SK-N-SH treated with all-trans-retinoic acid at 6 μM for 48 hours (cell line): ENCODE measurements around the gene METTL27.

ENCODE experiments used
- ATAC-seq: fragments of 200-7000 bp; cut with Tn5 transposase; 3 replicates; pipeline ENCODE4 v1.9.1; 2020; ENCODE audit warnings: mild to moderate bottlenecking, moderate library complexity
- ARNTL ChIP-seq: fragments of 450-650 bp; formaldehyde crosslinking; IDR thresholded peaks from 2 replicates; pipeline ENCODE4 v1.5.0; 2020; ENCODE audit warnings: low read depth, mild to moderate bottlenecking, moderate library complexity, borderline replicate concordance
- BACH2 ChIP-seq: fragments of 250-450 bp; sonication (Bioruptor Pico); IDR thresholded peaks from 2 replicates; pipeline ENCODE4 v1.9.0; 2021; ENCODE audit warnings: mild to moderate bottlenecking, borderline replicate concordance
- CSDC2 ChIP-seq: fragments of 250-450 bp; sonication (Bioruptor Pico); IDR thresholded peaks from 2 replicates; pipeline ENCODE4 v1.5.0; 2020; ENCODE audit warnings: mild to moderate bottlenecking, moderate library complexity
- CSRNP3 ChIP-seq: fragments of 250-450 bp; sonication (Bioruptor Pico); IDR thresholded peaks from 2 replicates; pipeline ENCODE4 v1.5.1; 2021; ENCODE audit warnings: mild to moderate bottlenecking, moderate library complexity
- ESRRG ChIP-seq: fragments of 250-450 bp; sonication (Bioruptor Pico); IDR thresholded peaks from 2 replicates; pipeline ENCODE4 v1.6.1; 2021; ENCODE audit warnings: mild to moderate bottlenecking
- GLIS3 ChIP-seq: fragments of 250-450 bp; sonication (Bioruptor Pico); IDR thresholded peaks from 2 replicates; pipeline ENCODE4 v1.5.0; 2020; ENCODE audit warnings: mild to moderate bottlenecking, moderate library complexity
- ISL1 ChIP-seq: fragments of 250-450 bp; sonication (Bioruptor Pico); IDR thresholded peaks from 2 replicates; pipeline ENCODE4 v2.1.2; 2022; ENCODE audit warnings: mild to moderate bottlenecking, moderate library complexity
- OSR1 ChIP-seq: fragments of 250-450 bp; sonication (Bioruptor Pico); IDR thresholded peaks from 2 replicates; pipeline ENCODE4 v1.8.0; 2022; ENCODE audit warnings: moderate library complexity, mild to moderate bottlenecking, inconsistent platforms
- POU6F1 ChIP-seq: fragments of 250-450 bp; sonication (Bioruptor Pico); IDR thresholded peaks from 2 replicates; pipeline ENCODE4 v1.8.0; 2021; ENCODE audit warnings: low read depth, mild to moderate bottlenecking, moderate library complexity, borderline replicate concordance
- PPARA ChIP-seq: fragments of 250-450 bp; sonication (Bioruptor Pico); IDR thresholded peaks from 2 replicates; pipeline ENCODE4 v1.5.0; 2020; ENCODE audit warnings: mild to moderate bottlenecking, borderline replicate concordance
- RARB ChIP-seq: fragments of 250-450 bp; sonication (Bioruptor Pico); IDR thresholded peaks from 2 replicates; pipeline ENCODE4 v1.8.0; 2021; ENCODE audit warnings: mild to moderate bottlenecking, moderate library complexity
- SNAI2 ChIP-seq: fragments of 250-450 bp; sonication (Bioruptor Pico); IDR thresholded peaks from 2 replicates; pipeline ENCODE4 v1.5.0; 2020; ENCODE audit warnings: mild to moderate bottlenecking, moderate library complexity
- TOX ChIP-seq: fragments of 250-450 bp; sonication (Bioruptor Pico); IDR thresholded peaks from 2 replicates; pipeline ENCODE4 v1.8.0; 2021; ENCODE audit warnings: mild to moderate bottlenecking, moderate library complexity, borderline replicate concordance
- TSHZ2 ChIP-seq: fragments of 250-450 bp; sonication (Bioruptor Pico); IDR thresholded peaks from 2 replicates; pipeline ENCODE4 v1.5.0; 2020; ENCODE audit warnings: mild to moderate bottlenecking, moderate library complexity
- ZC3H10 ChIP-seq: fragments of 250-450 bp; sonication (Bioruptor Pico); IDR thresholded peaks from 2 replicates; pipeline ENCODE4 v1.5.1; 2021; ENCODE audit warnings: mild to moderate bottlenecking, moderate library complexity
- ZFP3 ChIP-seq: fragments of 250-450 bp; sonication (Bioruptor Pico); IDR thresholded peaks from 2 replicates; pipeline ENCODE4 v1.5.0; 2020; ENCODE audit warnings: mild to moderate bottlenecking, moderate library complexity
- ZFP30 ChIP-seq: fragments of 450-650 bp; formaldehyde crosslinking; IDR thresholded peaks from 2 replicates; pipeline ENCODE4 v1.5.0; 2022; ENCODE audit warnings: mild to moderate bottlenecking, moderate library complexity
- ZNF565 ChIP-seq: fragments of 450-650 bp; formaldehyde crosslinking; conservative IDR thresholded peaks from 2 replicates; pipeline ENCODE4 v1.5.0; 2020; ENCODE audit warnings: low read depth, mild to moderate bottlenecking, moderate library complexity
- ZNF70 ChIP-seq: fragments of 450-650 bp; formaldehyde crosslinking; IDR thresholded peaks from 2 replicates; pipeline ENCODE4 v1.5.0; 2020; ENCODE audit warnings: mild to moderate bottlenecking, moderate library complexity
- ZNF8 ChIP-seq: fragments of 450-650 bp; formaldehyde crosslinking; IDR thresholded peaks from 2 replicates; pipeline ENCODE4 v1.5.0; 2020; ENCODE audit warnings: mild to moderate bottlenecking, moderate library complexity
- TF ChIP-seq, protein P1 (sequence below): fragments of 250-450 bp; sonication (Bioruptor Pico); IDR thresholded peaks from 2 replicates; pipeline ENCODE4 v1.5.1; 2020; ENCODE audit warnings: low read depth, mild to moderate bottlenecking, moderate library complexity

METTL27 gene

DNA sequence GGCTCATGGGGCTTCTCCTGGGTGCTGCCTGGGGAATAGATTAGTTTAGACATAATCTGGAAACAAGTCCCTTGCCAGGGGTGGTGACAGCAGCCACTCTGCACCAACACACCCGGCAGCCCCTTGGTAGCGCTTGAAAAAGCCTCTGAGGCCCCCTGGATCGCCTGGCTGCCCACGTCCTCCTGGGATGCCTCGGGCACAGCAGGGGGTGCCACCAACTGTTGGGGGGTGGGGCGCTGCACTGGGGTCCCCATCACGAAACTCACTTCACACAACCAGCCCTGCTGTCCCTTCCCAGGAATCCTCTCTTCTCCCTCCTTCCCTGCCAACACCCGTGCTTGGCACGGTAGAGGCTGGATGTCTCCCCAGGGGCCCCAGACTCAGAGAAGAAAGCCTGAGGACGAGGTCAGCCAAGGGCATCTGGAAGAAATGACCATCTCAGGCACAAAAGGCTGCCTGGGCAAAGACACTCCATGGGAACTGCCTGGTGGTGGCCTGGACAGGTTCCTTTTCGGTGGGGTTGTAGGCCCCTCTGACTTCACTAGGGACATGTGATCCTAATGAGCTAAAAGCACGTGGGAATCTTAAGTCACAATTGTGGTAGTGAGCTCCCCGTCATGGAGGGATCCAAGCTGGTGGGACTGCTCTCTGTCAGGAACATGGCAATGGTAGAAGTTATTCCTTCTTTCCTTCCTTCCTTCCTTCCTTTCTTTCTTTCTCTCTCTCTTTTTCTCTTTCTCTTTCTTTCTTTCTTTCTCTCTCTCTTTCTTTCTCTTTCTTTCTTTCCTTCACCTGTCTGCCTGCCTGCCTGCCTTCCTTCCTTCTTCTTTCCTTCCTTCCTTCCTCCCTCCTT lies 30.0 kb upstream of the METTL27 start:
- no peak for ATAC-seq
- TF ChIP-seq RARB (no peak), CSDC2 (CRISPR knock-in tag) (no peak), ESRRG (CRISPR knock-in tag) (no peak), TOX (CRISPR knock-in tag) (no peak), PPARA (no peak), ZNF70 (CRISPR knock-in tag) (no peak), ZNF8 (no peak), GLIS3 (CRISPR knock-in tag) (no peak)
- TF ChIP-seq, protein P1, sequence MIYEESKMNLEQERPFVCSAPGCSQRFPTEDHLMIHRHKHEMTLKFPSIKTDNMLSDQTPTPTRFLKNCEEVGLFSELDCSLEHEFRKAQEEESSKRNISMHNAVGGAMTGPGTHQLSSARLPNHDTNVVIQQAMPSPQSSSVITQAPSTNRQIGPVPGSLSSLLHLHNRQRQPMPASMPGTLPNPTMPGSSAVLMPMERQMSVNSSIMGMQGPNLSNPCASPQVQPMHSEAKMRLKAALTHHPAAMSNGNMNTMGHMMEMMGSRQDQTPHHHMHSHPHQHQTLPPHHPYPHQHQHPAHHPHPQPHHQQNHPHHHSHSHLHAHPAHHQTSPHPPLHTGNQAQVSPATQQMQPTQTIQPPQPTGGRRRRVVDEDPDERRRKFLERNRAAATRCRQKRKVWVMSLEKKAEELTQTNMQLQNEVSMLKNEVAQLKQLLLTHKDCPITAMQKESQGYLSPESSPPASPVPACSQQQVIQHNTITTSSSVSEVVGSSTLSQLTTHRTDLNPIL, result no peak

GRCh38 chr7:73871163-73872011 lies 29.1 kb upstream of the METTL27 start:
- ATAC-seq, result no peak; the same call in none of the 3 replicates
- TF ChIP-seq GLIS3 (CRISPR knock-in tag) (no peak), SNAI2 (CRISPR knock-in tag) (no peak), ZFP30 (CRISPR knock-in tag) (no peak), ZNF8 (no peak), ZNF70 (CRISPR knock-in tag) (no peak), ZC3H10 (CRISPR knock-in tag) (no peak), ARNTL (CRISPR knock-in tag) (no peak), ISL1 (CRISPR knock-in tag) (no peak), RARB (no peak), TSHZ2 (CRISPR knock-in tag) (no peak), TOX (CRISPR knock-in tag) (no peak), BACH2 (CRISPR knock-in tag) (no peak), ZNF565 (CRISPR knock-in tag) (no peak), CSDC2 (CRISPR knock-in tag) (no peak), OSR1 (CRISPR knock-in tag) (no peak), CSRNP3 (no peak), ZFP3 (CRISPR knock-in tag) (no peak)
- TF ChIP-seq, protein P1, result no peak

- TF ChIP-seq, protein P1, result no peak
- TF ChIP-seq PPARA (no peak), RARB (no peak), TSHZ2 (CRISPR knock-in tag) (no peak), POU6F1 (CRISPR knock-in tag) (no peak)
- ATAC-seq, result peak; percentile 6; the same call in 2 of the 3 replicates
These were observed 27.8 kb upstream of the METTL27 start for GRCh38 chr7:73870041-73870492.
